Measurements from ENCODE around the gene SCAPER.
A peak's percentile ranks its signal among the peaks of the same experiment; 100 is the strongest.
"Not testable (repeated sequence)": the region's sequence is repeated elsewhere in the genome, so short reads cannot be mapped to it uniquely, and the experiment has no call there.

Gene SCAPER

DNA sequence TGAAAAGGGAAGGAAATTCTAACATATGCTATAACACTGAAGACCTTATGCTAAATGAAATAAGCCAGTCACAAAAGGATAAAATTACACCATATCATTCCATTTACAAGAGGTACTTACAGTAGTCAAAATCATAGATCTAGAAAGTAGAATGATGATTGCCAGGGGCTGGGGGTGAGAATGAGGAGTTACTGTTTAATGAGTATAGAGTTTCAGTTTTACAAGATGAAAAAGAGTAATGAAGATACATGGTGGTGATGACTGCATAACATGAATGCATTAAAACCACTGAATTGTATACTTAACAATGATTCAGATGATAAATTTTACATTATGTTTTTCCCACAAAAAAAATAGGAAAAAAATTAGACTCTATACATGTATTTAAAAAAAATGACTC is 152.6 kb downstream of the SCAPER start:
- no peak for DNase-seq (ENCODE audit: low spot score)
- H3K9me3 ChIP-seq (ENCODE audit: severe bottlenecking), result no peaks in the 10 kb centered on the region
- H3K4me3 ChIP-seq (ENCODE audit: severe bottlenecking), result no peak overlapping the region
- no peak overlapping the region for H3K27ac ChIP-seq (ENCODE audit: poor library complexity, severe bottlenecking)
- ATAC-seq (ENCODE audit: low read depth), result no peak; the same call in 2 of the 3 replicates
- no peak for TF ChIP-seq CTCF (IDR thresholded peaks at IDR 0.05; ENCODE audit: poor library complexity, severe bottlenecking)
- no peaks in the 10 kb centered on the region for H3K4me1 ChIP-seq (ENCODE audit: insufficient read depth, poor library complexity, severe bottlenecking)
- H3K27me3 ChIP-seq (ENCODE audit: insufficient read depth, poor library complexity, severe bottlenecking), result no peaks in the 10 kb centered on the region
- 0 out of 2 replicates have a peak, but pooled peaks cover 4% of the 10 kb centered on the region for H3K36me3 ChIP-seq (ENCODE audit: low read depth)

DNA sequence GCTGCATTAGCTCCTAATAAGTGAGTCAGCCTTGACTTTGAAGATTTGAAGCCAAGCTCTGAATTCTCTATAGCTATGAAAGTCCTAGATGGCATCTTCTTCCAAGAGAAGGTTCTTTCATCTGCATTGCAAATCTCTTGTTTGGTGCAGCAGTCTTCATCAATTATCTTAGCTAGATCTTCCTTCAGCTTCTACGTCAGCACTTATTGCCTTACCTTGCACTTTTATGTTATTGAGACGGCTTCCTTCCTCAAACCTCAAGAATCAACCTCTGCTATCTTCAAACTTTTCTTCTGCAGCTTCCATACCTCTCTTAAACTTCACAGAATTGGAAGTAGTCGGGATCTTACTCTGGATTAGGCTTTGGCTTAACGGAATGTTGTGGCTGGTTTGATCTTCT is 167.6 kb downstream of the SCAPER start:
- Histone ChIP-seq H3K4me1 (ENCODE audit: insufficient read depth, poor library complexity, severe bottlenecking) (no peaks in the 10 kb centered on the region), H3K27ac (ENCODE audit: poor library complexity, severe bottlenecking) (no peak overlapping the region), H3K4me3 (ENCODE audit: severe bottlenecking) (no peak overlapping the region), H3K9me3 (ENCODE audit: severe bottlenecking) (no peaks in the 10 kb centered on the region), H3K36me3 (ENCODE audit: low read depth) (peaks cover 4% of the 10 kb centered on the region; the same call in 1 of the 2 replicates), H3K27me3 (ENCODE audit: insufficient read depth, poor library complexity, severe bottlenecking) (no peaks in the 10 kb centered on the region)
- no peak for DNase-seq (ENCODE audit: low spot score)
- ATAC-seq (ENCODE audit: low read depth), result no peak
- TF ChIP-seq CTCF (IDR thresholded peaks at IDR 0.05; ENCODE audit: poor library complexity, severe bottlenecking), result no peak

GRCh38 chr15:76732321-76732720 is 172.8 kb downstream of the SCAPER start:
- H3K4me1 ChIP-seq (ENCODE audit: insufficient read depth, poor library complexity, severe bottlenecking); H3K9me3 ChIP-seq (ENCODE audit: severe bottlenecking); ATAC-seq (ENCODE audit: low read depth); H3K27me3 ChIP-seq (ENCODE audit: insufficient read depth, poor library complexity, severe bottlenecking); DNase-seq (ENCODE audit: low spot score); H3K4me3 ChIP-seq (ENCODE audit: severe bottlenecking); H3K27ac ChIP-seq (ENCODE audit: poor library complexity, severe bottlenecking): not testable (repeated sequence)
- TF ChIP-seq CTCF (IDR thresholded peaks at IDR 0.05; ENCODE audit: poor library complexity, severe bottlenecking), result peak; percentile 52
- H3K36me3 ChIP-seq (ENCODE audit: low read depth), result peaks cover 21% of the 10 kb centered on the region

DNA sequence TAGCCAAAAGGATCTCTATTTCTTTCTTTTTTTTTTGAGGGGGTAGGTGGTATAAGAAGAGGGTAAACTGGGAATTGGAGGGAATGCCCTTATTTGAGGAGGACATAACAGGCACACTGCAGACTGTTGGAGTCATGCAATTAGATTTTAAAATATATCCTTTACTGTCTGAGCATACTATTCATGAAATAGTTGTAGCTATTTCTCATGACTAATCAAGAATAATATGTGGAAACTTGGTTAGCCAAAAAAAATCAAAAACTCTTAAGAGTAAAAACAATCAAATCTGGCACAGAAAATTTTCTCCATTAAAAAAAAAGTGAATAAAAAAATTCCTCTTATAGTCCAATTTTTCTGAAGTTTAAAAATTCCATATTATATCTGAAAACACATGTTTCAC is 174.9 kb downstream of the SCAPER start:
- no peak for ATAC-seq (ENCODE audit: low read depth)
- Histone ChIP-seq H3K9me3 (ENCODE audit: severe bottlenecking) (no peaks in the 10 kb centered on the region), H3K27ac (ENCODE audit: poor library complexity, severe bottlenecking) (no peak overlapping the region), H3K4me1 (ENCODE audit: insufficient read depth, poor library complexity, severe bottlenecking) (no peaks in the 10 kb centered on the region), H3K36me3 (ENCODE audit: low read depth) (peaks cover 23% of the 10 kb centered on the region), H3K27me3 (ENCODE audit: insufficient read depth, poor library complexity, severe bottlenecking) (no peaks in the 10 kb centered on the region), H3K4me3 (ENCODE audit: severe bottlenecking) (no peak overlapping the region)
- no peak for TF ChIP-seq CTCF (IDR thresholded peaks at IDR 0.05; ENCODE audit: poor library complexity, severe bottlenecking)
- no peak for DNase-seq (ENCODE audit: low spot score)

GRCh38 chr15:76718863-76719262 is 186.3 kb downstream of the SCAPER start:
- Histone ChIP-seq H3K36me3 (ENCODE audit: low read depth) (peaks cover 2% of the 10 kb centered on the region; the same call in 1 of the 2 replicates), H3K27me3 (ENCODE audit: insufficient read depth, poor library complexity, severe bottlenecking) (no peaks in the 10 kb centered on the region), H3K4me1 (ENCODE audit: insufficient read depth, poor library complexity, severe bottlenecking) (no peaks in the 10 kb centered on the region), H3K9me3 (ENCODE audit: severe bottlenecking) (peaks cover 2% of the 10 kb centered on the region), H3K4me3 (ENCODE audit: severe bottlenecking) (no peak overlapping the region), H3K27ac (ENCODE audit: poor library complexity, severe bottlenecking) (no peak overlapping the region)
- ATAC-seq (ENCODE audit: low read depth) (no peak), DNase-seq (ENCODE audit: low spot score) (no peak)
- no peak for TF ChIP-seq CTCF (IDR thresholded peaks at IDR 0.05; ENCODE audit: poor library complexity, severe bottlenecking)
